ENCODE data around the gene PTPRB. TPM values are rescaled to one million over a fixed set of nuclear protein-coding genes. Genes with fewer than 3 reads are reported as not detected.
"Not testable (repeated sequence)": the region's sequence is repeated elsewhere in the genome, so short reads cannot be mapped to it uniquely, and the experiment has no call there.

Gene PTPRB
- total RNA-seq, 1 experiment from 2014 or later: 0.33 TPM

DNA sequence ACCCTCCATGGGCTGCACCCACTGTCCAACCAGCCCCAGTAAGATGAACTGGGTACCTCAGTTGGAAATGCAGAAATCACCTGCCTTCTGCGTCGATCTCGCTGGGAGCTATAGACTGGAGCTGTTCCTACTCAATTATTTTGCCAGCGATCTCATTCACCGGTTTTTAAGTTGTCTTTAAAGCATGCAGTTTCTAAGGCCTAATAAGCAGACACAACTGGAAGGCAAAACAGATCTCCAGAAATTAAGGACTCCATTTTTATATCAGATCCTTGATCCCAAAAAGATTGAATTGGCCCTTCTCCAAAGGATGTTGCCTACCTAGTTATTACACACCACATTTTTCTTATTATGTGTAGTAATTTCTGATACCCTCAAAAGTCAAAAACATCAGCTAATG lies 139.7 kb downstream of the PTPRB start:
- CTCF ChIA-PET: no interaction called here
- no peaks in the 10 kb centered on the region for H3K4me1 ChIP-seq (ENCODE audit: control insufficient read depth, insufficient read depth, low read length)
- DNase-seq (ENCODE audit: low read depth, low spot score) (no peak), ATAC-seq (no peak)
- intact Hi-C loops (cut with micrococcal nuclease; ENCODE audit: unreplicated experiment) (no loop called here), in situ Hi-C loops (cut with HindIII; ENCODE audit: low pct_unique_long_range_greater_than_20kb, low sequenced_read_pairs) (no loop called here)
- H3K4me3 ChIP-seq (ENCODE audit: low read depth in 2 of 2, low read length in 2 of 2): no peak overlapping the region
- H3K9me3 ChIP-seq (ENCODE audit: control insufficient read depth, insufficient read depth, low read depth, low read length): no peaks in the 10 kb centered on the region
- TF ChIP-seq SIN3A (IDR thresholded peaks at IDR 0.05; ENCODE audit: borderline replicate concordance, insufficient read depth, low read depth, low read length): no peak
- TF ChIP-seq TCF7L2 (IDR thresholded peaks at IDR 0.05; ENCODE audit: low read depth, low read length): no peak
- TF ChIP-seq POLR2AphosphoS5 (IDR thresholded peaks at IDR 0.05; ENCODE audit: low read depth, low read length): no peak
- TF ChIP-seq, protein P1, sequence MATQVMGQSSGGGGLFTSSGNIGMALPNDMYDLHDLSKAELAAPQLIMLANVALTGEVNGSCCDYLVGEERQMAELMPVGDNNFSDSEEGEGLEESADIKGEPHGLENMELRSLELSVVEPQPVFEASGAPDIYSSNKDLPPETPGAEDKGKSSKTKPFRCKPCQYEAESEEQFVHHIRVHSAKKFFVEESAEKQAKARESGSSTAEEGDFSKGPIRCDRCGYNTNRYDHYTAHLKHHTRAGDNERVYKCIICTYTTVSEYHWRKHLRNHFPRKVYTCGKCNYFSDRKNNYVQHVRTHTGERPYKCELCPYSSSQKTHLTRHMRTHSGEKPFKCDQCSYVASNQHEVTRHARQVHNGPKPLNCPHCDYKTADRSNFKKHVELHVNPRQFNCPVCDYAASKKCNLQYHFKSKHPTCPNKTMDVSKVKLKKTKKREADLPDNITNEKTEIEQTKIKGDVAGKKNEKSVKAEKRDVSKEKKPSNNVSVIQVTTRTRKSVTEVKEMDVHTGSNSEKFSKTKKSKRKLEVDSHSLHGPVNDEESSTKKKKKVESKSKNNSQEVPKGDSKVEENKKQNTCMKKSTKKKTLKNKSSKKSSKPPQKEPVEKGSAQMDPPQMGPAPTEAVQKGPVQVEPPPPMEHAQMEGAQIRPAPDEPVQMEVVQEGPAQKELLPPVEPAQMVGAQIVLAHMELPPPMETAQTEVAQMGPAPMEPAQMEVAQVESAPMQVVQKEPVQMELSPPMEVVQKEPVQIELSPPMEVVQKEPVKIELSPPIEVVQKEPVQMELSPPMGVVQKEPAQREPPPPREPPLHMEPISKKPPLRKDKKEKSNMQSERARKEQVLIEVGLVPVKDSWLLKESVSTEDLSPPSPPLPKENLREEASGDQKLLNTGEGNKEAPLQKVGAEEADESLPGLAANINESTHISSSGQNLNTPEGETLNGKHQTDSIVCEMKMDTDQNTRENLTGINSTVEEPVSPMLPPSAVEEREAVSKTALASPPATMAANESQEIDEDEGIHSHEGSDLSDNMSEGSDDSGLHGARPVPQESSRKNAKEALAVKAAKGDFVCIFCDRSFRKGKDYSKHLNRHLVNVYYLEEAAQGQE (IDR thresholded peaks at IDR 0.05; ENCODE audit: insufficient read depth in 1 of 2, low read depth in 2 of 2, low read length in 1 of 2): no peak
- TF ChIP-seq, protein P2, sequence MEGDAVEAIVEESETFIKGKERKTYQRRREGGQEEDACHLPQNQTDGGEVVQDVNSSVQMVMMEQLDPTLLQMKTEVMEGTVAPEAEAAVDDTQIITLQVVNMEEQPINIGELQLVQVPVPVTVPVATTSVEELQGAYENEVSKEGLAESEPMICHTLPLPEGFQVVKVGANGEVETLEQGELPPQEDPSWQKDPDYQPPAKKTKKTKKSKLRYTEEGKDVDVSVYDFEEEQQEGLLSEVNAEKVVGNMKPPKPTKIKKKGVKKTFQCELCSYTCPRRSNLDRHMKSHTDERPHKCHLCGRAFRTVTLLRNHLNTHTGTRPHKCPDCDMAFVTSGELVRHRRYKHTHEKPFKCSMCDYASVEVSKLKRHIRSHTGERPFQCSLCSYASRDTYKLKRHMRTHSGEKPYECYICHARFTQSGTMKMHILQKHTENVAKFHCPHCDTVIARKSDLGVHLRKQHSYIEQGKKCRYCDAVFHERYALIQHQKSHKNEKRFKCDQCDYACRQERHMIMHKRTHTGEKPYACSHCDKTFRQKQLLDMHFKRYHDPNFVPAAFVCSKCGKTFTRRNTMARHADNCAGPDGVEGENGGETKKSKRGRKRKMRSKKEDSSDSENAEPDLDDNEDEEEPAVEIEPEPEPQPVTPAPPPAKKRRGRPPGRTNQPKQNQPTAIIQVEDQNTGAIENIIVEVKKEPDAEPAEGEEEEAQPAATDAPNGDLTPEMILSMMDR (IDR thresholded peaks at IDR 0.05): no peak
- H3K27me3 ChIP-seq (ENCODE audit: control insufficient read depth, insufficient read depth, low read length): no peaks in the 10 kb centered on the region
- H3K36me3 ChIP-seq (ENCODE audit: control insufficient read depth, insufficient read depth, low read length): no peaks in the 10 kb centered on the region
- H3K27ac ChIP-seq (ENCODE audit: low read length): no peak overlapping the region
- POLR2A ChIA-PET: no interaction called here
- BruUV-seq (replicated peaks): no TSS peak

GRCh38 chr12:70492904-70493303 lies 144.3 kb downstream of the PTPRB start:
- H3K4me3 ChIP-seq (ENCODE audit: low read depth in 2 of 2, low read length in 2 of 2); H3K4me1 ChIP-seq (ENCODE audit: control insufficient read depth, insufficient read depth, low read length); H3K27ac ChIP-seq (ENCODE audit: low read length); intact Hi-C loops (cut with micrococcal nuclease; ENCODE audit: unreplicated experiment); POLR2A ChIA-PET; in situ Hi-C loops (cut with HindIII; ENCODE audit: low pct_unique_long_range_greater_than_20kb, low sequenced_read_pairs); H3K36me3 ChIP-seq (ENCODE audit: control insufficient read depth, insufficient read depth, low read length); CTCF ChIA-PET; H3K27me3 ChIP-seq (ENCODE audit: control insufficient read depth, insufficient read depth, low read length); BruUV-seq (replicated peaks); DNase-seq (ENCODE audit: low read depth, low spot score); H3K9me3 ChIP-seq (ENCODE audit: control insufficient read depth, insufficient read depth, low read depth, low read length); ATAC-seq: not testable (repeated sequence)

DNA sequence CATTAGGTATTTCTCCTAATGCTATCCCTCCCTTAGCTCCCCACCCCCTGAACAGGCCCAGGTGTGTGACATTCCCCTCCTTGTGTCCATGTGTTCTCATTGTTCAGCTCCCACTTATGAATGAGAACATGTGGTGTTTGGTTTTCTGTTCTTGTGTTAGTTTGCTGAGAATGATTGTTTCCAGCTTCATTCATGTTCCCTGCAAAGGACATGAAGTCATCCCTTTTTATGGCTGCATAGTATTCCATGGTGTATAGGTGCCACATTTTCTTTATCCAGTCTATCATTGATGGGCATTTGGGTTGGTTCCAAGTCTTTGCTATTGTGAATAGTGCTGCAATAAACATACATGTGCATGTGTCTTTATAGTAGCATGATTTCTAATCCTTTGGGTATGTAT lies 146.3 kb downstream of the PTPRB start:
- DNase-seq (ENCODE audit: low read depth, low spot score); H3K4me3 ChIP-seq (ENCODE audit: low read depth in 2 of 2, low read length in 2 of 2); in situ Hi-C loops (cut with HindIII; ENCODE audit: low pct_unique_long_range_greater_than_20kb, low sequenced_read_pairs); intact Hi-C loops (cut with micrococcal nuclease; ENCODE audit: unreplicated experiment); H3K9me3 ChIP-seq (ENCODE audit: control insufficient read depth, insufficient read depth, low read depth, low read length); H3K27ac ChIP-seq (ENCODE audit: low read length); POLR2A ChIA-PET; H3K4me1 ChIP-seq (ENCODE audit: control insufficient read depth, insufficient read depth, low read length); ATAC-seq; BruUV-seq (replicated peaks); H3K36me3 ChIP-seq (ENCODE audit: control insufficient read depth, insufficient read depth, low read length); H3K27me3 ChIP-seq (ENCODE audit: control insufficient read depth, insufficient read depth, low read length); CTCF ChIA-PET: not testable (repeated sequence)

All from Panc1 (cell line).